SK-N-SH (cell line): Measurements from ENCODE around the gene SF3A1. TPM values are rescaled to one million over a fixed set of nuclear protein-coding genes. Genes with fewer than 3 reads are reported as not detected.

Experiments used
- CTCF ChIA-PET: fragments of 300-600, 350-600 bp; formaldehyde crosslinking; extraction: SDS; loops from one replicate; lab custom pipeline; 2021; lab: Yijun Ruan, JAX
- POLR2A ChIA-PET: fragments of 350-600 bp; sonication (Branson Sonifier 250); formaldehyde crosslinking; extraction: SDS; loops from one replicate; lab custom pipeline; 2020; ENCODE audit warnings: antibody characterized with exemption, inconsistent platforms; lab: Yijun Ruan, JAX
- DNase-seq: peaks from one replicate; pipeline ENCODE4 v3.0.0; 2012
- H2AFZ ChIP-seq: fragments of 200-600 bp; sonication (generic); 2 replicates; pipeline ENCODE4 v1.8.1; 2016; ENCODE audit warnings: antibody characterized with exemption, mild to moderate bottlenecking, low read depth
- H3F3A ChIP-seq: fragments of 200-600 bp; sonication (generic); replicated peaks from 2 replicates; pipeline ENCODE3; 2016; ENCODE audit warnings: antibody characterized with exemption, mild to moderate bottlenecking; ENCODE audit not compliant: insufficient read depth
- H3K27ac ChIP-seq, 2 experiments: fragments of 200-500 bp in 1 of 2; fragments of 200-600 bp in 1 of 2; sonication (Bioruptor generic) in 1 of 2; sonication (generic), shearing (Covaris generic) in 1 of 2; 2 replicates each; pipeline versions ENCODE4 v1.5.1 to v1.6.1; 2014 to 2016; ENCODE audit warnings: low read depth in 2 of 2, inconsistent platforms in 1 of 2, low read length in 1 of 2, mild to moderate bottlenecking in 1 of 2, mixed read lengths in 1 of 2
- H3K27me3 ChIP-seq: fragments of 200-600 bp; sonication (generic), shearing (Covaris generic); 2 replicates; pipeline ENCODE4 v1.6.1; 2016; ENCODE audit warnings: mixed run types; ENCODE audit not compliant: insufficient read depth
- H3K36me3 ChIP-seq, 2 experiments: fragments of 200-500 bp in 1 of 2; fragments of 200-600 bp in 1 of 2; sonication (Bioruptor generic) in 1 of 2; sonication (generic) in 1 of 2; replicated peaks in 1 of 2; 2 replicates each; pipeline versions ENCODE3 to v1.5.1; 2014 to 2016; ENCODE audit warnings: low read length in 1 of 2, mild to moderate bottlenecking in 1 of 2; ENCODE audit not compliant: insufficient read depth in 2 of 2, control insufficient read depth in 1 of 2
- H3K4me1 ChIP-seq, 2 experiments: fragments of 200-500 bp in 1 of 2; fragments of 200-600 bp in 1 of 2; sonication (Bioruptor generic) in 1 of 2; sonication (generic), shearing (Covaris generic) in 1 of 2; 2 replicates each; pipeline versions ENCODE4 v1.5.1 to v1.6.1; 2014 to 2016; ENCODE audit warnings: low read depth in 1 of 2, low read length in 1 of 2, mixed run types in 1 of 2; ENCODE audit not compliant: insufficient read depth in 2 of 2, control insufficient read depth in 1 of 2
- H3K4me2 ChIP-seq: fragments of 200-600 bp; sonication (generic), shearing (Covaris generic); 2 replicates; pipeline ENCODE4 v1.6.1; 2017; ENCODE audit warnings: mixed run types
- H3K4me3 ChIP-seq, 2 experiments: fragments of 200-500 bp in 1 of 2; fragments of 200-600 bp in 1 of 2; sonication (Bioruptor generic) in 1 of 2; sonication (generic), shearing (Covaris generic) in 1 of 2; 2 replicates each; pipeline versions ENCODE4 v1.5.1 to v1.8.1; 2014 to 2016; ENCODE audit warnings: low read depth in 2 of 2, inconsistent platforms in 1 of 2, low read length in 1 of 2, mild to moderate bottlenecking in 1 of 2, mixed read lengths in 1 of 2, moderate library complexity in 1 of 2
- H3K79me2 ChIP-seq: fragments of 200-600 bp; sonication (generic); 2 replicates; pipeline ENCODE4 v1.8.1; 2017; ENCODE audit warnings: mild to moderate bottlenecking; ENCODE audit not compliant: insufficient read depth
- H3K9ac ChIP-seq: fragments of 200-600 bp; sonication (generic); 2 replicates; pipeline ENCODE4 v1.6.1; 2017; ENCODE audit warnings: mixed run types
- H3K9me2 ChIP-seq: fragments of 200-600 bp; sonication (generic); 2 replicates; pipeline ENCODE4 v1.6.1; 2017; ENCODE audit warnings: mixed run types
- H3K9me3 ChIP-seq: fragments of 200-600 bp; sonication (generic); 2 replicates; pipeline ENCODE4 v1.6.1; 2017; ENCODE audit warnings: mixed run types, mild to moderate bottlenecking, moderate library complexity
- H4K20me1 ChIP-seq: fragments of 200-600 bp; sonication (generic); 2 replicates; pipeline ENCODE4 v1.6.1; 2017; ENCODE audit warnings: mild to moderate bottlenecking, mixed run types; ENCODE audit not compliant: insufficient read depth
- CHD2 ChIP-seq: fragments of 150-350 bp; IDR thresholded peaks from 2 replicates; pipeline ENCODE4 v1.6.1; 2018; ENCODE audit warnings: low read length; ENCODE audit not compliant: partially characterized antibody
- ELF1 ChIP-seq: IDR thresholded peaks from 2 replicates; pipeline ENCODE4 v1.4.0; 2012
- EZH2phosphoT487 ChIP-seq: fragments of 200-600 bp; sonication (generic); IDR thresholded peaks from 2 replicates; pipeline ENCODE4 v1.6.1; 2017; ENCODE audit warnings: low read depth, mixed run types, mild to moderate bottlenecking, antibody characterized with exemption, moderate library complexity, borderline replicate concordance
- GABPA ChIP-seq: IDR thresholded peaks from 2 replicates; pipeline ENCODE4 v1.4.0; 2012; ENCODE audit warnings: low read depth, mild to moderate bottlenecking
- GATA2 ChIP-seq: sonication (generic); formaldehyde crosslinking; IDR thresholded peaks from 2 replicates; pipeline ENCODE4 v1.5.0; 2020; ENCODE audit warnings: mild to moderate bottlenecking, missing genetic modification reagents
- JUND ChIP-seq: IDR thresholded peaks from 2 replicates; pipeline ENCODE4 v1.4.0; 2012
- MXI1 ChIP-seq: IDR thresholded peaks from 2 replicates; pipeline ENCODE4 v1.6.1; 2012; ENCODE audit warnings: mild to moderate bottlenecking, low read depth, low read length, improper control_type of control experiment
- NFIC ChIP-seq: IDR thresholded peaks from 2 replicates; pipeline ENCODE4 v1.4.0; 2012; ENCODE audit warnings: borderline replicate concordance
- NRF1 ChIP-seq: IDR thresholded peaks from 2 replicates; pipeline ENCODE4 v1.6.1; 2012; ENCODE audit warnings: low read depth, mild to moderate bottlenecking, low read length
- RAD21 ChIP-seq: IDR thresholded peaks from 2 replicates; pipeline ENCODE4 v1.6.1; 2012; ENCODE audit warnings: mild to moderate bottlenecking, low read length
- RCOR1 ChIP-seq: fragments of 150-350 bp; IDR thresholded peaks from 2 replicates; pipeline ENCODE4 v1.6.1; 2017; ENCODE audit warnings: antibody characterized with exemption, low read length
- RFX5 ChIP-seq: IDR thresholded peaks from 2 replicates; pipeline ENCODE4 v1.6.1; 2012; ENCODE audit warnings: mild to moderate bottlenecking, improper control_type of control experiment, low read length
- RXRA ChIP-seq: IDR thresholded peaks from 2 replicates; pipeline ENCODE4 v1.4.0; 2012; ENCODE audit warnings: low read depth, mild to moderate bottlenecking, borderline replicate concordance
- SIN3A ChIP-seq: IDR thresholded peaks from 2 replicates; pipeline ENCODE4 v1.6.1; 2012; ENCODE audit warnings: low read depth, mild to moderate bottlenecking, low read length, moderate library complexity, borderline replicate concordance
- SMC3 ChIP-seq: IDR thresholded peaks from 2 replicates; pipeline ENCODE4 v1.6.1; 2012; ENCODE audit warnings: low read depth, low read length, improper control_type of control experiment
- TCF12 ChIP-seq: IDR thresholded peaks from 2 replicates; pipeline ENCODE4 v1.4.0; 2012
- TEAD4 ChIP-seq: IDR thresholded peaks from 2 replicates; pipeline ENCODE4 v1.4.0; 2012; ENCODE audit warnings: mild to moderate bottlenecking, borderline replicate concordance; ENCODE audit not compliant: insufficient read depth
- USF1 ChIP-seq: IDR thresholded peaks from 2 replicates; pipeline ENCODE4 v1.4.0; 2012; ENCODE audit warnings: low read depth, borderline replicate concordance
- USF2 ChIP-seq: fragments of 150-350 bp; IDR thresholded peaks from 2 replicates; pipeline ENCODE4 v1.6.1; 2017; ENCODE audit warnings: antibody characterized with exemption, low read length, low read depth, borderline replicate concordance
- ZBTB33 ChIP-seq: IDR thresholded peaks from 2 replicates; pipeline ENCODE4 v1.4.0; 2012; ENCODE audit warnings: low read depth, borderline replicate concordance
- WGBS: methylation state at CpG from one replicate; pipeline ENCODE4 v1.1.6; 2017; ENCODE audit warnings: low lambda C conversion rate; 5-methylcytosine and 5-hydroxymethylcytosine counted together
- polyA plus RNA-seq, 3 experiments: library from polyadenylated mRNA; depleted of rRNA; stranded (reverse); fragments of >200 nt; gene quantifications; 2 replicates each; pipeline ENCODE4 v1.2.3, GENCODE V29; 2012
- TF ChIP-seq, protein P1 (sequence below): IDR thresholded peaks from 2 replicates; pipeline ENCODE4 v1.6.1; 2012; ENCODE audit warnings: mild to moderate bottlenecking, low read depth, low read length, moderate library complexity
- TF ChIP-seq, protein P2 (sequence below): IDR thresholded peaks from 2 replicates; pipeline ENCODE4 v1.4.0; 2012; ENCODE audit warnings: low read depth
- TF ChIP-seq, protein P3 (sequence below): fragments of 200-600 bp; sonication (generic); IDR thresholded peaks from 2 replicates; pipeline ENCODE4 v1.6.1; 2017; ENCODE audit warnings: antibody characterized with exemption, mild to moderate bottlenecking, moderate library complexity

The SF3A1 gene
- polyA plus RNA-seq, 1 of the 3 experiments (the other 2 are of a cell fraction) = 75.2 TPM

- no peak overlapping the region for H3K4me3 ChIP-seq
- H3K27me3 ChIP-seq = no peaks in the 10 kb centered on the region
- CTCF ChIA-PET = interaction anchor here (6.5 kb wide), 1 partner anchor 23 kb away, joined by 31 read pairs; the partner anchor contains the start of gene CASTOR1
- peaks cover 26 to 35% of the 10 kb centered on the region in 2 experiments; a peak in 3 of 4 replicates for H3K4me1 ChIP-seq
- peak overlapping the region; percentile 73 for H3K4me2 ChIP-seq
- H4K20me1 ChIP-seq = peaks cover 72% of the 10 kb centered on the region
- peak overlapping the region; percentile 21; the same call in 1 of the 2 replicates for H3K9ac ChIP-seq
- WGBS = 50% methylated on average over 6 of the region's 6 CpGs
- H3K79me2 ChIP-seq = peaks cover 79% of the 10 kb centered on the region
- no peaks in the 10 kb centered on the region for H3K9me2 ChIP-seq
- peaks cover 25% of the 10 kb centered on the region for H3F3A ChIP-seq
- no peaks in the 10 kb centered on the region for H3K9me3 ChIP-seq
- peak overlapping the region in 1 of 2 experiments; percentile 66; a peak in 2 of 4 replicates for H3K27ac ChIP-seq
- no peak for DNase-seq
- no peak overlapping the region for H2AFZ ChIP-seq
- no peaks in the 10 kb centered on the region for H3K36me3 ChIP-seq
- POLR2A ChIA-PET = interaction anchor here (1.0 kb wide), 1 partner anchor 17 kb away, joined by 3 read pairs; no protein-coding TSS in a partner anchor
- TF ChIP-seq, protein P1, sequence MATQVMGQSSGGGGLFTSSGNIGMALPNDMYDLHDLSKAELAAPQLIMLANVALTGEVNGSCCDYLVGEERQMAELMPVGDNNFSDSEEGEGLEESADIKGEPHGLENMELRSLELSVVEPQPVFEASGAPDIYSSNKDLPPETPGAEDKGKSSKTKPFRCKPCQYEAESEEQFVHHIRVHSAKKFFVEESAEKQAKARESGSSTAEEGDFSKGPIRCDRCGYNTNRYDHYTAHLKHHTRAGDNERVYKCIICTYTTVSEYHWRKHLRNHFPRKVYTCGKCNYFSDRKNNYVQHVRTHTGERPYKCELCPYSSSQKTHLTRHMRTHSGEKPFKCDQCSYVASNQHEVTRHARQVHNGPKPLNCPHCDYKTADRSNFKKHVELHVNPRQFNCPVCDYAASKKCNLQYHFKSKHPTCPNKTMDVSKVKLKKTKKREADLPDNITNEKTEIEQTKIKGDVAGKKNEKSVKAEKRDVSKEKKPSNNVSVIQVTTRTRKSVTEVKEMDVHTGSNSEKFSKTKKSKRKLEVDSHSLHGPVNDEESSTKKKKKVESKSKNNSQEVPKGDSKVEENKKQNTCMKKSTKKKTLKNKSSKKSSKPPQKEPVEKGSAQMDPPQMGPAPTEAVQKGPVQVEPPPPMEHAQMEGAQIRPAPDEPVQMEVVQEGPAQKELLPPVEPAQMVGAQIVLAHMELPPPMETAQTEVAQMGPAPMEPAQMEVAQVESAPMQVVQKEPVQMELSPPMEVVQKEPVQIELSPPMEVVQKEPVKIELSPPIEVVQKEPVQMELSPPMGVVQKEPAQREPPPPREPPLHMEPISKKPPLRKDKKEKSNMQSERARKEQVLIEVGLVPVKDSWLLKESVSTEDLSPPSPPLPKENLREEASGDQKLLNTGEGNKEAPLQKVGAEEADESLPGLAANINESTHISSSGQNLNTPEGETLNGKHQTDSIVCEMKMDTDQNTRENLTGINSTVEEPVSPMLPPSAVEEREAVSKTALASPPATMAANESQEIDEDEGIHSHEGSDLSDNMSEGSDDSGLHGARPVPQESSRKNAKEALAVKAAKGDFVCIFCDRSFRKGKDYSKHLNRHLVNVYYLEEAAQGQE = peak; percentile 25; the same call in 1 of the 2 replicates
- TF ChIP-seq RFX5 = no peak
- no peak for TF ChIP-seq TEAD4
- TF ChIP-seq ZBTB33 = no peak
- peak; percentile 22; the same call in 1 of the 2 replicates for TF ChIP-seq NFIC
- TF ChIP-seq SIN3A = no peak
- TF ChIP-seq NRF1 = no peak
- TF ChIP-seq, protein P2, sequence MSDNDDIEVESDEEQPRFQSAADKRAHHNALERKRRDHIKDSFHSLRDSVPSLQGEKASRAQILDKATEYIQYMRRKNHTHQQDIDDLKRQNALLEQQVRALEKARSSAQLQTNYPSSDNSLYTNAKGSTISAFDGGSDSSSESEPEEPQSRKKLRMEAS = no peak; the same call in 1 of the 2 replicates
- no peak for TF ChIP-seq RAD21
- no peak for TF ChIP-seq USF1
- peak; percentile 48; the same call in 1 of the 2 replicates for TF ChIP-seq RXRA
- TF ChIP-seq CHD2 = no peak
- no peak for TF ChIP-seq SMC3
- no peak for TF ChIP-seq ELF1
- TF ChIP-seq RCOR1 = no peak
- TF ChIP-seq EZH2phosphoT487 = no peak
- TF ChIP-seq GABPA = no peak
- no peak for TF ChIP-seq GATA2
- peak; percentile 73 for TF ChIP-seq TCF12
- no peak for TF ChIP-seq USF2
- TF ChIP-seq MXI1 = no peak
- peak; percentile 77 for TF ChIP-seq JUND
- TF ChIP-seq, protein P3, sequence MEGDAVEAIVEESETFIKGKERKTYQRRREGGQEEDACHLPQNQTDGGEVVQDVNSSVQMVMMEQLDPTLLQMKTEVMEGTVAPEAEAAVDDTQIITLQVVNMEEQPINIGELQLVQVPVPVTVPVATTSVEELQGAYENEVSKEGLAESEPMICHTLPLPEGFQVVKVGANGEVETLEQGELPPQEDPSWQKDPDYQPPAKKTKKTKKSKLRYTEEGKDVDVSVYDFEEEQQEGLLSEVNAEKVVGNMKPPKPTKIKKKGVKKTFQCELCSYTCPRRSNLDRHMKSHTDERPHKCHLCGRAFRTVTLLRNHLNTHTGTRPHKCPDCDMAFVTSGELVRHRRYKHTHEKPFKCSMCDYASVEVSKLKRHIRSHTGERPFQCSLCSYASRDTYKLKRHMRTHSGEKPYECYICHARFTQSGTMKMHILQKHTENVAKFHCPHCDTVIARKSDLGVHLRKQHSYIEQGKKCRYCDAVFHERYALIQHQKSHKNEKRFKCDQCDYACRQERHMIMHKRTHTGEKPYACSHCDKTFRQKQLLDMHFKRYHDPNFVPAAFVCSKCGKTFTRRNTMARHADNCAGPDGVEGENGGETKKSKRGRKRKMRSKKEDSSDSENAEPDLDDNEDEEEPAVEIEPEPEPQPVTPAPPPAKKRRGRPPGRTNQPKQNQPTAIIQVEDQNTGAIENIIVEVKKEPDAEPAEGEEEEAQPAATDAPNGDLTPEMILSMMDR = no peak
These were observed 44.6 kb downstream of the SF3A1 start for GRCh38 chr22:30312053-30312452.
